ENCODE data around the gene SEMA5B.

Gene SEMA5B

DNA sequence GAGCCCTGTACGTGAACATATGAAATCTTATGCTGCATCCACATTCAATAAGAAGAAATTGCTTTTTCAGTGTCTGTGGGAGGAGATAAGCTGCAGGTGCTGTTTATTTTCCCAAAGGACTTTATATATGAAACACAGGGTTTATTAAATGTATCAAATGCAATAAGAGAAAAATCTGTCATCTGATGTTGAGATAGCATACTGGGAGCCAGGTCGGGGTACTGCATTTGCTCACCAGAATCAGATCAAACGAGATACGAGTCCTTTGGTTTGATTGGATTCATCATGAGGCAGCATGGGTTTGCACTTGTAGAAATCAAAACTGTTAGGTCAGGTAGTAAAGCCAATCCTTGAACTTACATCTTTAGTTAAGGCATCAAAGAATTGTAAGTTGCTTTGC is 141.3 kb downstream of the SEMA5B start:
- no peak overlapping the region for H3K27ac ChIP-seq (ENCODE audit: low read depth, low read length)
- peaks cover 16% of the 10 kb centered on the region for H3K4me1 ChIP-seq (ENCODE audit: insufficient read depth, low read length)
- no peaks in the 10 kb centered on the region for H3K9me3 ChIP-seq (ENCODE audit: insufficient read depth, low read depth, low read length)
- WGBS: 95% methylated on average over 3 of the region's 4 CpGs
- H3K36me3 ChIP-seq (ENCODE audit: insufficient read depth, low read length): no peaks in the 10 kb centered on the region
- H3K4me3 ChIP-seq (ENCODE audit: low read length): no peak overlapping the region
- no peaks in the 10 kb centered on the region for H3K27me3 ChIP-seq (ENCODE audit: insufficient read depth, low read length)
- no peak overlapping the region for H3K9ac ChIP-seq (ENCODE audit: low read depth, low read length)

GRCh38 chr3:122882361-122882947 is 145.1 kb downstream of the SEMA5B start:
- no peak overlapping the region for H3K27ac ChIP-seq (ENCODE audit: low read depth, low read length)
- no peaks in the 10 kb centered on the region for H3K27me3 ChIP-seq (ENCODE audit: insufficient read depth, low read length)
- H3K9ac ChIP-seq (ENCODE audit: low read depth, low read length): no peak overlapping the region
- H3K4me1 ChIP-seq (ENCODE audit: insufficient read depth, low read length): no peaks in the 10 kb centered on the region
- 80% methylated on average over 1 of the region's 2 CpGs for WGBS
- H3K4me3 ChIP-seq (ENCODE audit: low read length): no peak overlapping the region
- H3K36me3 ChIP-seq (ENCODE audit: insufficient read depth, low read length): no peaks in the 10 kb centered on the region
- no peaks in the 10 kb centered on the region for H3K9me3 ChIP-seq (ENCODE audit: insufficient read depth, low read depth, low read length)

- 89% methylated on average over 4 of the region's 4 CpGs for WGBS
- Histone ChIP-seq H3K27ac (ENCODE audit: low read depth, low read length) (no peak overlapping the region), H3K9ac (ENCODE audit: low read depth, low read length) (no peak overlapping the region), H3K27me3 (ENCODE audit: insufficient read depth, low read length) (no peaks in the 10 kb centered on the region), H3K36me3 (ENCODE audit: insufficient read depth, low read length) (no peaks in the 10 kb centered on the region), H3K9me3 (ENCODE audit: insufficient read depth, low read depth, low read length) (no peaks in the 10 kb centered on the region), H3K4me3 (ENCODE audit: low read length) (no peak overlapping the region), H3K4me1 (ENCODE audit: insufficient read depth, low read length) (no peaks in the 10 kb centered on the region)
Measured at GRCh38 chr3:122880624-122881023, 146.9 kb downstream of the SEMA5B start.

DNA sequence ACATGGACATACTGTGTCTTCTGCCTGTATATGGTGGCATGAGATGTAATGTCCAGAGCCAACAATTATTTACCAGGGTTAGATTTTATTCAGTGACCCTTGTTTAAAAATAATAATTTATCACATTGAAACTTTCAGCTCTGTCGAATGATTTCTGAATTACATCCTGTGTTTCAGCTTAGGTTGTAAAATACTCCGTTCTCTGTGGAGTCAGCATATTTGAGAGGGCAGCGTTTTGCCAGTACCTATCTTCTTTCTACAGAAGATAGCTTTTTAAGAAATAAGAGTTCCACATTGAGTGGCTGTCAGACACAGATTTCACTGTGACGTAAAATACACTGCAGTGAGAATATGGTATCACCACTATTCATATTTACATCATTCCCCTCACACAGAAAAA is 147.4 kb downstream of the SEMA5B start:
- Histone ChIP-seq H3K36me3 (ENCODE audit: insufficient read depth, low read length) (no peaks in the 10 kb centered on the region), H3K27ac (ENCODE audit: low read depth, low read length) (no peak overlapping the region), H3K27me3 (ENCODE audit: insufficient read depth, low read length) (no peaks in the 10 kb centered on the region), H3K9ac (ENCODE audit: low read depth, low read length) (no peak overlapping the region), H3K4me3 (ENCODE audit: low read length) (no peak overlapping the region), H3K4me1 (ENCODE audit: insufficient read depth, low read length) (no peaks in the 10 kb centered on the region), H3K9me3 (ENCODE audit: insufficient read depth, low read depth, low read length) (no peaks in the 10 kb centered on the region)
- 92% methylated on average over 4 of the region's 4 CpGs for WGBS

GRCh38 chr3:122875547-122876127 is 151.9 kb downstream of the SEMA5B start:
- Histone ChIP-seq H3K9ac (ENCODE audit: low read depth, low read length) (no peak overlapping the region), H3K9me3 (ENCODE audit: insufficient read depth, low read depth, low read length) (no peaks in the 10 kb centered on the region), H3K4me1 (ENCODE audit: insufficient read depth, low read length) (no peaks in the 10 kb centered on the region), H3K4me3 (ENCODE audit: low read length) (no peak overlapping the region), H3K36me3 (ENCODE audit: insufficient read depth, low read length) (no peaks in the 10 kb centered on the region), H3K27ac (ENCODE audit: low read depth, low read length) (no peak overlapping the region), H3K27me3 (ENCODE audit: insufficient read depth, low read length) (no peaks in the 10 kb centered on the region)

DNA sequence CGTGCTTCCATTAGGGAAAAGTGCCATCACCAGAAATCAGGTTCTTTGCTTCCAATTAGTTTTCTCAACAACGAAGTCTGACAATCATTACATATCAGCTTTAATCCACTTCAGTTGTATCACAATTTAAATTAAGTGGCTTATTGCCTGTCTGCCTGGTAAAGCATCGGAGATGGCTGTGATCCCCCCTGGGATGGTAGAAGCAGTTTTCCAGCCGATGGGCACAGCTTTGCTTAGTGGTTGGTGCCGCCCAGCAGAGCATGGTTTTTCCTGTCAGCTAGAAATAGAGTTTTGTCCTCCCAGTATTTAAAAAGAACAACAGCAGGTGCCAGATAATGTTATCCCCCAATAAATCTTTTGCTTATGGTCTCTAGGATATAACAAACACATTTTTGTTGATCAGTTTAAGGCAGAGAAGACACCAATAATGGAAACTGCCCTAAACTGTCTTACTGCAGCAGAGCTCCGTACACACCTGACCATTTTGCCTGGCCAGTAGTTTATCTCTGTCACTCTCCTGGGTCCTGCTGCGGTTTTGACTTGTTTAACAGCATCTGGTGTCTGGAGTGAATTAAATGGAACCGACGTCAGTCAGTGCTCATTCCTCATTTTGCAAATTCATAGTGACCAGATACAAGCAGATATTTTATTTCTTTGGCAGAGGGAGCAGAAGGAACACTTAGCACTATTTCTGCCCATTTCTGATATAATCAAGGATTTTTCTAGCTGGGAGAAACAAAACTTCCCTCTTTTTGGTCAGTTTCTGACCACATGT is 153.6 kb downstream of the SEMA5B start:
- no peaks in the 10 kb centered on the region for H3K9me3 ChIP-seq (ENCODE audit: insufficient read depth, low read depth, low read length)
- H3K4me3 ChIP-seq (ENCODE audit: low read length): no peak overlapping the region
- no peaks in the 10 kb centered on the region for H3K27me3 ChIP-seq (ENCODE audit: insufficient read depth, low read length)
- no peak overlapping the region for H3K9ac ChIP-seq (ENCODE audit: low read depth, low read length)
- WGBS: 93% methylated on average over 9 of the region's 9 CpGs
- H3K27ac ChIP-seq (ENCODE audit: low read depth, low read length): no peak overlapping the region
- no peaks in the 10 kb centered on the region for H3K36me3 ChIP-seq (ENCODE audit: insufficient read depth, low read length)
- no peaks in the 10 kb centered on the region for H3K4me1 ChIP-seq (ENCODE audit: insufficient read depth, low read length)

DNA sequence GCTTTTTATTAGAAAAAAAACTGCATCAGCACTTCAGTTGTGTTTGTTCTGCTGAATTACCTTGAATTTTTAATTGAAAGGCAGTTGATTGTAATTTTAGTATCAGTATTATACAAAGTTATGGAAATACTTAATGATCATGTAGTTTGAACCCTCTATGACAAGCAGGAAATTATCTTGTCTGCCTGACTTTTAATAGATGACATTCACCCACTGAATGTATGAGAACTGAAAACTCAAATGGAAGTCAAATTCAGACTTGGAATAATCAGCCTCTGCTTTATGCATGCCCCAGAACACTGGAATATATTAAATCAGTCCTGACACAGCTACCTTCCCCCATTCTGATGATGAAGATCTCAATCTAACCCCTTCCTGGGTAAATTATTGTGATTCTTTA is 159.2 kb downstream of the SEMA5B start:
- Histone ChIP-seq H3K27me3 (ENCODE audit: insufficient read depth, low read length) (no peaks in the 10 kb centered on the region), H3K36me3 (ENCODE audit: insufficient read depth, low read length) (no peaks in the 10 kb centered on the region), H3K9ac (ENCODE audit: low read depth, low read length) (no peak overlapping the region), H3K9me3 (ENCODE audit: insufficient read depth, low read depth, low read length) (no peaks in the 10 kb centered on the region), H3K27ac (ENCODE audit: low read depth, low read length) (no peak overlapping the region), H3K4me1 (ENCODE audit: insufficient read depth, low read length) (no peaks in the 10 kb centered on the region), H3K4me3 (ENCODE audit: low read length) (no peak overlapping the region)

DNA sequence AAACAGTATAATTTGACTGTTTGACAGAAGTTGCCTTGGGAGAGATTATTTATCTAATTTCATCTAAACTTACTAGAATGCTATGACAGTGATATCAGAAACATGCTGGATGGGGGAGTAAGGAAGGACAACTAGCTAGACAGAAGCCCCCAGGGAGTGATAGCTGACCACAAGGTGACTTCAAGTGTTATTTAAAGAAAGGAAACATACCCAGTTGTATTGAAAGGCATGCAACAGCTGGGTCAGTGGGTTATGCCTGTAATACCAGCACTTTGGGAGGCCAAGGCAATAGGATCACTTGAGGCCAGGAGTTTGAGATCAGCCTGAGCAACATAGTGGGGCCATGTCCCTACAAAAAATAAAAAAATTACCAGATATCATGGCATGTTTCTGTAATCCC is 163.1 kb downstream of the SEMA5B start:
- no peak overlapping the region for H3K9ac ChIP-seq (ENCODE audit: low read depth, low read length)
- H3K27me3 ChIP-seq (ENCODE audit: insufficient read depth, low read length): no peaks in the 10 kb centered on the region
- H3K27ac ChIP-seq (ENCODE audit: low read depth, low read length): no peak overlapping the region
- no peaks in the 10 kb centered on the region for H3K36me3 ChIP-seq (ENCODE audit: insufficient read depth, low read length)
- H3K9me3 ChIP-seq (ENCODE audit: insufficient read depth, low read depth, low read length): no peaks in the 10 kb centered on the region
- H3K4me1 ChIP-seq (ENCODE audit: insufficient read depth, low read length): no peaks in the 10 kb centered on the region
- no peak overlapping the region for H3K4me3 ChIP-seq (ENCODE audit: low read length)

GRCh38 chr3:122862381-122862780 is 165.2 kb downstream of the SEMA5B start:
- Histone ChIP-seq H3K9me3 (ENCODE audit: insufficient read depth, low read depth, low read length) (no peaks in the 10 kb centered on the region), H3K4me3 (ENCODE audit: low read length) (no peak overlapping the region), H3K9ac (ENCODE audit: low read depth, low read length) (no peak overlapping the region), H3K36me3 (ENCODE audit: insufficient read depth, low read length) (no peaks in the 10 kb centered on the region), H3K4me1 (ENCODE audit: insufficient read depth, low read length) (no peaks in the 10 kb centered on the region), H3K27me3 (ENCODE audit: insufficient read depth, low read length) (no peaks in the 10 kb centered on the region), H3K27ac (ENCODE audit: low read depth, low read length) (no peak overlapping the region)
